Uterus (tissue), 2 donors: Measurements from ENCODE around the gene CXXC5.

ENCODE experiments used
- CTCF ChIP-seq, 4 experiments: fragments of 200-600 bp in 2 of 4; fragments of 450-650 bp in 2 of 4; sonication (generic) in 2 of 4; IDR thresholded peaks; one replicate each; pipeline ENCODE4 v1.5.1; 2016 to 2019; ENCODE audit warnings: antibody characterized with exemption in 4 of 4, mild to moderate bottlenecking in 2 of 4, moderate library complexity in 1 of 4
- POLR2A ChIP-seq, 2 donors: fragments of 450-650 bp; IDR thresholded peaks; one replicate each; pipeline ENCODE4 v1.6.1; 2016; ENCODE audit warnings: antibody characterized with exemption in 2 of 2, mild to moderate bottlenecking in 1 of 2, moderate library complexity in 1 of 2

- TF ChIP-seq POLR2A (IDR thresholded peaks at IDR 0.05) (no peak), CTCF (IDR thresholded peaks at IDR 0.05) (no peak)
Observed at GRCh38 chr5:139651043-139651834, 3.1 kb downstream of the CXXC5 start.
